ENCODE measurements around the gene TRABD2A.

DNA sequence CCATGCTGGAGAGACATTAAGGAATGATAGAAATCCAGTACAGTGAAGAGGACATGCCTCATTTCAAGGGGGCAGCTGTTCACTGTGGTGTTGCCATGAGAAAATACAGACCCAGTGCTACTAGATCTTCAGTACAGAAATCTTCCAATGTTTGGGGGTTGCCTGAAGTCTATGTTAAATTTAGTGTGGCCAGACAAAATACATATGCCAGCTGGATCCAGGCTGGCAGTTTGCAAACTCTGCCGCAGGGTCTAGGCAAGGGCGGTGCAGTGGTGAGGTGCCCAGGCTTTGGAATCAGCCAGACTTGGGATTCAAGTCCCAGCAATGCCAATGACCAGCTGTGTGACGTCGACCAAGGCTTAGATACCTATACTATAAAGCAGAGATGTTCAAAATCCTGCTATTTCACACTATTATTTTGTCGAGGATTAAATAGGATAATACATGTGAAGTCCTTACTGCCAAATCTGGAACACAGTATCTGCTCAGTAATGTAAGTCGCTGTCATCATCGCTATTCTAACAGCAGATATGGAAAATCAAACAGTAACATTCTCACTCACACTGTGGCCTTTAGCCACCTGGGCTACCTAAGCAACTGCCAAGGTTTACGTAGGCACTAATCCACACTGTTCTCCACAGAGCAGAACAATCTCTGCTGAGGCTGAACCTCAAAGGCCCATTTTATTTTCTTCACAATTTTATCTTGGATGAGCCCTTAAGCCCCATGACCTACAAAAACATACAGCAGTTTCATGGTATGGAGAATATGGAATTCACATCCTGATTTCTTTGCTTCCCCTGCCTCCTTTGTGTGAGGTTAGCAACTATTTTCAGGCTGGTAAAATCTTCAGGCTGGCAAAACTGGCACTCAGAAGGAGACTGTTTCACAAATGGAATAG lies 18.7 kb upstream of the TRABD2A start:
- TF ChIP-seq, protein P1, sequence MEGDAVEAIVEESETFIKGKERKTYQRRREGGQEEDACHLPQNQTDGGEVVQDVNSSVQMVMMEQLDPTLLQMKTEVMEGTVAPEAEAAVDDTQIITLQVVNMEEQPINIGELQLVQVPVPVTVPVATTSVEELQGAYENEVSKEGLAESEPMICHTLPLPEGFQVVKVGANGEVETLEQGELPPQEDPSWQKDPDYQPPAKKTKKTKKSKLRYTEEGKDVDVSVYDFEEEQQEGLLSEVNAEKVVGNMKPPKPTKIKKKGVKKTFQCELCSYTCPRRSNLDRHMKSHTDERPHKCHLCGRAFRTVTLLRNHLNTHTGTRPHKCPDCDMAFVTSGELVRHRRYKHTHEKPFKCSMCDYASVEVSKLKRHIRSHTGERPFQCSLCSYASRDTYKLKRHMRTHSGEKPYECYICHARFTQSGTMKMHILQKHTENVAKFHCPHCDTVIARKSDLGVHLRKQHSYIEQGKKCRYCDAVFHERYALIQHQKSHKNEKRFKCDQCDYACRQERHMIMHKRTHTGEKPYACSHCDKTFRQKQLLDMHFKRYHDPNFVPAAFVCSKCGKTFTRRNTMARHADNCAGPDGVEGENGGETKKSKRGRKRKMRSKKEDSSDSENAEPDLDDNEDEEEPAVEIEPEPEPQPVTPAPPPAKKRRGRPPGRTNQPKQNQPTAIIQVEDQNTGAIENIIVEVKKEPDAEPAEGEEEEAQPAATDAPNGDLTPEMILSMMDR (IDR thresholded peaks at IDR 0.05), result no peak
- TF ChIP-seq POLR2A (IDR thresholded peaks at IDR 0.05) (no peak), EP300 (IDR thresholded peaks at IDR 0.05) (no peak)
